CD4-positive, alpha-beta T cell treated with Interleukin-15 for 1 hour (primary cell): ENCODE measurements around the gene RNF130.
"Not testable (repeated sequence)": the region's sequence is repeated elsewhere in the genome, so short reads cannot be mapped to it uniquely, and the experiment has no call there.

Source experiments
- DNase-seq: peaks from one replicate; pipeline ENCODE4 v3.0.0-alpha.2; 2020

RNF130 gene

GRCh38 chr5:180102636-180103035, 31.1 kb upstream of the RNF130 start:
- no peak for DNase-seq

- no peak for DNase-seq
These were observed 30.0 kb upstream of the RNF130 start for GRCh38 chr5:180101451-180102105.

- DNase-seq: no peak
These were observed 29.3 kb upstream of the RNF130 start for GRCh38 chr5:180100621-180101450.

GRCh38 chr5:180099733-180100611, 28.4 kb upstream of the RNF130 start:
- no peak for DNase-seq

- DNase-seq: no peak
These were observed 27.6 kb upstream of the RNF130 start for GRCh38 chr5:180098991-180099732.

- no peak for DNase-seq
These were observed 27.0 kb upstream of the RNF130 start for GRCh38 chr5:180098526-180098925.

- no peak for DNase-seq
These were observed 26.4 kb upstream of the RNF130 start for GRCh38 chr5:180097926-180098325.

GRCh38 chr5:180097163-180097894, 25.8 kb upstream of the RNF130 start:
- DNase-seq: no peak

GRCh38 chr5:180096616-180097015, 25.1 kb upstream of the RNF130 start:
- DNase-seq: no peak

GRCh38 chr5:180095545-180095944, 24.0 kb upstream of the RNF130 start:
- DNase-seq: no peak

GRCh38 chr5:180093651-180094382, 22.3 kb upstream of the RNF130 start:
- DNase-seq: peak; percentile 55

- no peak for DNase-seq
These were observed 21.7 kb upstream of the RNF130 start for GRCh38 chr5:180093241-180093640.

- no peak for DNase-seq
These were observed 19.4 kb upstream of the RNF130 start for GRCh38 chr5:180090769-180091546.

- peak; percentile 75 for DNase-seq
These were observed 18.7 kb upstream of the RNF130 start for GRCh38 chr5:180090098-180090768.

- not testable (repeated sequence) for DNase-seq
These were observed 18.1 kb upstream of the RNF130 start for GRCh38 chr5:180089628-180090027.

- no peak for DNase-seq
These were observed 17.0 kb upstream of the RNF130 start for GRCh38 chr5:180088561-180088960.

- DNase-seq: no peak
These were observed 15.3 kb upstream of the RNF130 start for GRCh38 chr5:180086816-180087399.

GRCh38 chr5:180085837-180086236, 14.3 kb upstream of the RNF130 start:
- DNase-seq: peak; percentile 49
